A673 (cell line): ENCODE results near the gene RHOXF2. TPM values are rescaled to one million over a fixed set of nuclear protein-coding genes. Genes with fewer than 3 reads are reported as not detected.
"Not testable (repeated sequence)": the region's sequence is repeated elsewhere in the genome, so short reads cannot be mapped to it uniquely, and the experiment has no call there.

ENCODE experiments used
- BruUV-seq: library from RNA; stranded (reverse); fragments of 400-500 nt; replicated peaks from 2 replicates; lab custom pipeline; 2021; lab: Mats Ljungman, UMichigan
- CTCF ChIA-PET: fragments of 300-600 bp; sonication (Branson Sonifier 250); formaldehyde crosslinking; loops from one replicate; lab custom pipeline; 2022; ENCODE audit warnings: antibody characterized with exemption; lab: Charles Lee
- POLR2A ChIA-PET: fragments of 300-600 bp; sonication (Branson Sonifier 250); formaldehyde crosslinking; loops from one replicate; lab custom pipeline; 2022; ENCODE audit warnings: antibody characterized with exemption; ENCODE audit not compliant: low non-redundant PET; lab: Charles Lee
- DNase-seq: peaks from one replicate; pipeline ENCODE4 v3.0.0-alpha.2; 2015; ENCODE audit warnings: low spot score
- H3K27ac ChIP-seq: fragments of 200-600 bp; sonication (generic); 2 replicates; pipeline ENCODE4 v1.5.1; 2016; ENCODE audit warnings: mixed run types, low read depth, mild to moderate bottlenecking, mixed read lengths, antibody characterized with exemption, low read length; ENCODE audit not compliant: poor library complexity, severe bottlenecking
- H3K27me3 ChIP-seq: fragments of 200-600 bp; sonication (generic); replicated peaks from 2 replicates; pipeline ENCODE4 v1.6.1; 2017; ENCODE audit warnings: mixed run types, low read depth, mild to moderate bottlenecking, mixed read lengths, antibody characterized with exemption, low read length; ENCODE audit not compliant: insufficient read depth, poor library complexity
- H3K36me3 ChIP-seq: fragments of 200-600 bp; sonication (generic); 2 replicates; pipeline ENCODE4 v1.6.1; 2016; ENCODE audit warnings: mixed run types, mild to moderate bottlenecking, mixed read lengths, antibody characterized with exemption, low read length; ENCODE audit not compliant: insufficient read depth, poor library complexity, severe bottlenecking
- H3K4me1 ChIP-seq: fragments of 200-600 bp; sonication (generic); 2 replicates; pipeline ENCODE4 v1.6.1; 2017; ENCODE audit warnings: mixed run types, mild to moderate bottlenecking, mixed read lengths, antibody characterized with exemption, low read length; ENCODE audit not compliant: insufficient read depth, poor library complexity, severe bottlenecking
- H3K4me3 ChIP-seq: fragments of 200-600 bp; sonication (generic); 2 replicates; pipeline ENCODE4 v1.5.1; 2016; ENCODE audit warnings: low read depth, mixed run types, mild to moderate bottlenecking, mixed read lengths, low read length; ENCODE audit not compliant: poor library complexity, severe bottlenecking
- H3K9me3 ChIP-seq: fragments of 200-600 bp; sonication (generic); 2 replicates; pipeline ENCODE4 v1.6.1; 2016; ENCODE audit warnings: mixed run types, low read depth, mild to moderate bottlenecking, mixed read lengths, antibody characterized with exemption, low read length; ENCODE audit not compliant: poor library complexity, severe bottlenecking
- intact Hi-C: fragments of 100-400 bp; cut with micrococcal nuclease; formaldehyde crosslinking; loops from one replicate; pipeline ENCODE4 v1.10.0; 2022; ENCODE audit not compliant: unreplicated experiment
- total RNA-seq: library from RNA; stranded (reverse); gene quantifications from 2 replicates; pipeline ENCODE4 v1.2.3, GENCODE V29; 2021

The RHOXF2 gene
- total RNA-seq, 1 experiment from 2014 or later, result not detected

DNA sequence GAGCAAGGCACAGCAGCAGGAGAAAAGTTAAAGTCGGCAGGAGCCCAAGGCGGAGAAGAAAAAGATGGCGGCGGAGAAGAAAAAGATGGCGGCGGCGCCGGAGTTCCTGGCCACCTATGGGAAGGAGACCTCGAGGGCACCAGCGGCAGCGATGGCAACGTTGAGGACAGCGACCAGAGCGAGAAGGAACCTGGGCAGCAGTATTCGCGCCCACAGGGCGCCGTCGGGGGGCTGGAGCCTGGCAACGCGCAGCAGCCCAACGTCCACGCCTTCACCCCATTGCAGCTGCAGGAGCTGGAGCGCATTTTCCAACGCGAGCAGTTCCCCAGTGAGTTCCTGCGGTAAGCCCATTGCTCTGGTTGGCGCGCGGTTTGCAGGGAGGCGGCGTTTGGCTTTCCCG is 673 bp downstream of the RHOXF2 start:
- BruUV-seq, H3K36me3 ChIP-seq, H3K9me3 ChIP-seq, H3K27ac ChIP-seq, H3K4me3 ChIP-seq, H3K4me1 ChIP-seq, DNase-seq, H3K27me3 ChIP-seq, POLR2A ChIA-PET, CTCF ChIA-PET, intact Hi-C loops: not testable (repeated sequence)

DNA sequence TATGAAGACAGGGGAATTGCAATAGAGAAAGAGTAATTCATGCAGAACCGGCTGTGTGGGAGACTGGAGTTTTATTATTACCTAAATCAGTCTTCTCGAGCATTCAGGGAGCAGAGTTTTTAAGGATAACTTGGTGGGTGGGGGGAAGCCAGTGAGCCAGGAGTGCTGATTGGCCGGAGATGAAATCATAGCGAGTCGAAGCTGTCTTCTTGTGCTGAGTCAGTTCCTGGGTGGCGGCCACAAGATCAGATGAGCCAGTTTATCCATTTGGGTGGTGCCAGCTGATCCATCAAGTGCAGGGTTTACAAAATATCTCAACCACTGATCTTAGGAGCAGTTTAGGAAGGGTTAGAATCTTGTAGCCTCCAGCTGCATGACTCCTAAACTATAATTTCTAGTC is 34.8 kb downstream of the RHOXF2 start:
- BruUV-seq, H3K9me3 ChIP-seq, H3K36me3 ChIP-seq, H3K27ac ChIP-seq, H3K27me3 ChIP-seq, intact Hi-C loops, POLR2A ChIA-PET, H3K4me1 ChIP-seq, H3K4me3 ChIP-seq, DNase-seq, CTCF ChIA-PET: not testable (repeated sequence)

DNA sequence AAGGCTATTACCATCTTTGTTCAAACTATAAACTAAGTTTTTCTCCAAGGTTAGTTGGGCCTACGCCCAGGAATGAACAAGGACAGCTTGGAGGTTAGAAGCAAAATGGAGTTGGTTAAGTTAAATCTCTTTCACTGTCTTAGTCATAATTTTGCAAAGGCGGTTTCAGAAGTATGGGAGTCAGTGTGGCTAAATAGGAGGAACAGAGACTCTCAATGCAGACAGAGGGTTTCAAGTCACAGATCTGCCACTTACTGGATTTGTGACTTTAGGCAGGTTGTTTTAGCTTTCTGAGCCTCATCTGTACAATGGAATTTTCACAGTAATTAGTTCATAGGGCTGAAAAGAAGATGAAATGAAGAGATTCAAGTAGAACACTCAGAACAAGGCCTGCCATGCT is 35.3 kb downstream of the RHOXF2 start:
- BruUV-seq, POLR2A ChIA-PET, H3K36me3 ChIP-seq, H3K4me3 ChIP-seq, DNase-seq, intact Hi-C loops, H3K9me3 ChIP-seq, CTCF ChIA-PET, H3K27ac ChIP-seq, H3K4me1 ChIP-seq, H3K27me3 ChIP-seq: not testable (repeated sequence)

DNA sequence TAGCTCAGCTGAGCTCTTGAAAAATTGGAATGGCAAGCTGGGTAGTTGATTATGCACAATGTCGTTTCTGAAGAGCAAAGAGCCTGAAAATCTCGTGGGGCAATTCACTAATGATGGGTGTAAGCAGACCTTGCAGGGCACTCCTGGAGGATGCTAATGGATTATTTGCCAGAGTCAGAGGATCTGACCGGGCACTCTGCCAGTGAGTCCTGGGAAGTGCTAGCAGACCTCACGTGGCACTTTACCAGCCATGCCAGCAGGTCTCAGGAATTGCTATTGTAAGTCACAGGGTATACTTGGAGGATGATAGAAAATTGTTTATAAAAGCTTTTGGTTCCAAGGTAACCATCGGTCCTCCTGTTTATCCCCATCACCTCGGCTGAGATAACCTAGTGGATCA is 37.4 kb downstream of the RHOXF2 start:
- CTCF ChIA-PET, H3K4me3 ChIP-seq, DNase-seq, BruUV-seq, H3K27me3 ChIP-seq, POLR2A ChIA-PET, H3K9me3 ChIP-seq, H3K27ac ChIP-seq, H3K4me1 ChIP-seq, intact Hi-C loops, H3K36me3 ChIP-seq: not testable (repeated sequence)

DNA sequence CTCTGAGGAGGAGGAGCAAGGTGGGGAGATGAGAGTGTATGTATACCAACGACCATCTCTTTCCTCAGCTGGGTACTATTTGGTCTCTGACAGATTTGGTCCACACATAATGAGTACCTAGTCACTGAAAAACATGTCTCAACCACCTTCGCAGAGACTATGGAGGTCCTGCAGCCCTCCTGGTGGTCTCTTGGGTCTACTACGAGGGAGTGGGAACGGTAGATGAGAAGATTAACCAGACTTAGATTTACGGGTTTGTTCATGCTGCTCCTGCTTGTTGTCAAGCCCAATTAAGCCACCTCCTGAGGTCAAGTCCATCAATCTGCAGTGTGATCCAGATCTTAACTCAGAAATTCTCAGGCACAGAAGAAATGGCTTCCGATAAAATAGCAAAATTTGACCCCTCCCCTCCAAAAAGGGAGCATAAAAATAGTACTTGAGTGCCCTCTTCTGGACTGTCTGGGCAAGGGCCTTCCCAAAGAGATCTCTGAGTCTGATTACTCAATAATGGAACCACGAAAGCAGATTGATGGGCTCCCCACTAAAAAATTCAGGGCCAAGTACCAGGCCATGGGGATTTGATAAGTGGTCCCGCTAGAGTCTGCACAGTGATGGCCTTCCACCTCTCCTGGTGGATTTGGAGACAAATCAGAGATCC is 38.3 kb downstream of the RHOXF2 start:
- H3K4me1 ChIP-seq, POLR2A ChIA-PET, H3K36me3 ChIP-seq, CTCF ChIA-PET, DNase-seq, BruUV-seq, H3K9me3 ChIP-seq, intact Hi-C loops, H3K4me3 ChIP-seq, H3K27me3 ChIP-seq, H3K27ac ChIP-seq: not testable (repeated sequence)
